Activated CD8-positive, alpha-beta T cell treated with anti-CD3 and anti-CD28 coated beads, Interleukin-2, amount 10 ng/mL, durations not matched to agents 7 days and 5 days (primary cell): Measurements from ENCODE around the gene SLC39A11. TPM values are rescaled to one million over a fixed set of nuclear protein-coding genes. Genes with fewer than 3 reads are reported as not detected.
A peak's percentile ranks its signal among the peaks of the same experiment; 100 is the strongest.

ENCODE experiments used
- ATAC-seq: fragments of 150-1000 bp; cut with Tn5 transposase; one replicate; pipeline ENCODE4 v1.10.0; 2021; ENCODE audit warnings: moderate library complexity
- CTCF ChIA-PET: fragments of 350-600 bp; sonication (Branson Sonifier 250); formaldehyde crosslinking; loops from one replicate; lab custom pipeline; 2021; ENCODE audit warnings: antibody characterized with exemption; lab: Charles Lee
- POLR2A ChIA-PET: fragments of 350-600 bp; sonication (Branson Sonifier 250); formaldehyde crosslinking; loops from one replicate; lab custom pipeline; 2021; ENCODE audit warnings: antibody characterized with exemption; lab: Charles Lee
- DNase-seq: peaks from one replicate; pipeline ENCODE4 v3.0.0-alpha.2; 2020
- H3K27ac Mint-ChIP-seq: one replicate; pipeline ENCODE4 v1.8.0; 2021; ENCODE audit warnings: mild to moderate bottlenecking, mixed read lengths
- H3K27me3 Mint-ChIP-seq: one replicate; pipeline ENCODE4 v1.8.0; 2021; ENCODE audit warnings: low read depth, mixed read lengths
- H3K36me3 Mint-ChIP-seq: one replicate; pipeline ENCODE4 v1.8.0; 2021; ENCODE audit warnings: low read depth, mixed read lengths
- H3K4me1 Mint-ChIP-seq: one replicate; pipeline ENCODE4 v1.8.0; 2021; ENCODE audit warnings: low read depth, mixed read lengths
- H3K4me3 Mint-ChIP-seq: one replicate; pipeline ENCODE4 v1.8.0; 2021; ENCODE audit warnings: mild to moderate bottlenecking, mixed read lengths
- H3K9me3 Mint-ChIP-seq: one replicate; pipeline ENCODE4 v1.8.0; 2022; ENCODE audit warnings: mixed read lengths; ENCODE audit not compliant: insufficient read depth
- total RNA-seq, 2 experiments: library from RNA; stranded (reverse); gene quantifications; one replicate each; pipeline ENCODE4 v1.2.3, GENCODE V29; 2021

Gene SLC39A11
- total RNA-seq, 2 experiments from 2014 or later = 20.2 to 20.5 TPM

- Mint-ChIP-seq H3K9me3 (no peaks in the 10 kb centered on the region), H3K27ac (peak overlapping the region; percentile 95), H3K36me3 (peaks cover 12% of the 10 kb centered on the region), H3K27me3 (peaks cover 5% of the 10 kb centered on the region), H3K4me3 (peak overlapping the region; percentile 98), H3K4me1 (peaks cover 12% of the 10 kb centered on the region)
- CTCF ChIA-PET = interaction anchor here (1.0 kb wide), 1 partner anchor 65 kb away, joined by 3 read pairs; no protein-coding TSS in a partner anchor
- POLR2A ChIA-PET = no interaction called here
- no peak for ATAC-seq
- DNase-seq = no peak
These were observed 1.1 kb downstream of the SLC39A11 start for GRCh38 chr17:73091410-73091769.

GRCh38 chr17:73090396-73091202 lies 1.9 kb downstream of the SLC39A11 start:
- Mint-ChIP-seq H3K27ac (no peak overlapping the region), H3K4me1 (peaks cover 12% of the 10 kb centered on the region), H3K36me3 (peaks cover 20% of the 10 kb centered on the region), H3K9me3 (no peaks in the 10 kb centered on the region), H3K4me3 (peak overlapping the region; percentile 22), H3K27me3 (peaks cover 5% of the 10 kb centered on the region)
- ChIA-PET POLR2A (no interaction called here), CTCF (no interaction called here)
- DNase-seq (no peak), ATAC-seq (no peak)

- no peak overlapping the region for H3K4me3 Mint-ChIP-seq
- no peaks in the 10 kb centered on the region for H3K9me3 Mint-ChIP-seq
- ChIA-PET CTCF (no interaction called here), POLR2A (no interaction called here)
- ATAC-seq (no peak), DNase-seq (no peak)
- no peak overlapping the region for H3K27ac Mint-ChIP-seq
- no peaks in the 10 kb centered on the region for H3K27me3 Mint-ChIP-seq
- peaks cover 12% of the 10 kb centered on the region for H3K4me1 Mint-ChIP-seq
- peaks cover 26% of the 10 kb centered on the region for H3K36me3 Mint-ChIP-seq
These were observed 2.9 kb downstream of the SLC39A11 start for GRCh38 chr17:73089322-73090317.

- Mint-ChIP-seq H3K4me1 (peaks cover 12% of the 10 kb centered on the region), H3K36me3 (peaks cover 35% of the 10 kb centered on the region), H3K27ac (no peak overlapping the region), H3K9me3 (no peaks in the 10 kb centered on the region), H3K4me3 (no peak overlapping the region), H3K27me3 (no peaks in the 10 kb centered on the region)
- ATAC-seq (no peak), DNase-seq (no peak)
- CTCF ChIA-PET = no interaction called here
- POLR2A ChIA-PET = no interaction called here
These were observed 3.9 kb downstream of the SLC39A11 start for GRCh38 chr17:73088561-73088960.

GRCh38 chr17:73083432-73083831 lies 9.1 kb downstream of the SLC39A11 start:
- Mint-ChIP-seq H3K9me3 (no peaks in the 10 kb centered on the region), H3K27me3 (no peaks in the 10 kb centered on the region), H3K36me3 (peaks cover 59% of the 10 kb centered on the region), H3K4me3 (no peak overlapping the region), H3K27ac (no peak overlapping the region), H3K4me1 (no peaks in the 10 kb centered on the region)
- ATAC-seq = no peak
- CTCF ChIA-PET = interaction anchor here (1.3 kb wide), 1 partner anchor 73 kb away, joined by 3 read pairs; no protein-coding TSS in a partner anchor
- POLR2A ChIA-PET = no interaction called here
- no peak for DNase-seq

- CTCF ChIA-PET = interaction anchor here (0.6 to 1.4 kb wide), 2 partner anchors 297 to 518 kb away, joined by 3 read pairs; no protein-coding TSS in a partner anchor
- no peak overlapping the region for H3K27ac Mint-ChIP-seq
- no peaks in the 10 kb centered on the region for H3K4me1 Mint-ChIP-seq
- H3K27me3 Mint-ChIP-seq = no peaks in the 10 kb centered on the region
- H3K9me3 Mint-ChIP-seq = no peaks in the 10 kb centered on the region
- POLR2A ChIA-PET = no interaction called here
- ATAC-seq (no peak), DNase-seq (no peak)
- H3K4me3 Mint-ChIP-seq = no peak overlapping the region
- peaks cover 12% of the 10 kb centered on the region for H3K36me3 Mint-ChIP-seq
These were observed 17.9 kb downstream of the SLC39A11 start for GRCh38 chr17:73074566-73074965.

- DNase-seq (no peak), ATAC-seq (no peak)
- no peak overlapping the region for H3K4me3 Mint-ChIP-seq
- CTCF ChIA-PET = no interaction called here
- no peaks in the 10 kb centered on the region for H3K9me3 Mint-ChIP-seq
- POLR2A ChIA-PET = no interaction called here
- no peaks in the 10 kb centered on the region for H3K27me3 Mint-ChIP-seq
- no peak overlapping the region for H3K27ac Mint-ChIP-seq
- peaks cover 9% of the 10 kb centered on the region for H3K36me3 Mint-ChIP-seq
- H3K4me1 Mint-ChIP-seq = no peaks in the 10 kb centered on the region
These were observed 20.1 kb downstream of the SLC39A11 start for GRCh38 chr17:73072219-73072962.

GRCh38 chr17:73071066-73071999 lies 21.2 kb downstream of the SLC39A11 start:
- DNase-seq (no peak), ATAC-seq (no peak)
- no peak overlapping the region for H3K4me3 Mint-ChIP-seq
- no peaks in the 10 kb centered on the region for H3K27me3 Mint-ChIP-seq
- H3K27ac Mint-ChIP-seq = no peak overlapping the region
- peaks cover 9% of the 10 kb centered on the region for H3K36me3 Mint-ChIP-seq
- ChIA-PET CTCF (interaction anchor here (1.8 kb wide), 1 partner anchor 85 kb away, joined by 4 read pairs; no protein-coding TSS in a partner anchor), POLR2A (no interaction called here)
- no peaks in the 10 kb centered on the region for H3K4me1 Mint-ChIP-seq
- no peaks in the 10 kb centered on the region for H3K9me3 Mint-ChIP-seq

GRCh38 chr17:73069841-73070240 lies 22.6 kb downstream of the SLC39A11 start:
- no peaks in the 10 kb centered on the region for H3K9me3 Mint-ChIP-seq
- ATAC-seq = no peak
- ChIA-PET CTCF (interaction anchor here (1.8 kb wide), 1 partner anchor 84 kb away, joined by 4 read pairs; no protein-coding TSS in a partner anchor), POLR2A (interaction anchor here (0.9 to 1.1 kb wide), 2 partner anchors 22 to 477 kb away, joined by 3 to 4 read pairs; partner anchors contain the start of gene SLC39A11)
- no peak overlapping the region for H3K27ac Mint-ChIP-seq
- no peaks in the 10 kb centered on the region for H3K27me3 Mint-ChIP-seq
- peaks cover 9% of the 10 kb centered on the region for H3K36me3 Mint-ChIP-seq
- no peaks in the 10 kb centered on the region for H3K4me1 Mint-ChIP-seq
- no peak overlapping the region for H3K4me3 Mint-ChIP-seq
- no peak for DNase-seq

- no peak overlapping the region for H3K27ac Mint-ChIP-seq
- no peak for DNase-seq
- no peaks in the 10 kb centered on the region for H3K27me3 Mint-ChIP-seq
- H3K9me3 Mint-ChIP-seq = no peaks in the 10 kb centered on the region
- H3K4me3 Mint-ChIP-seq = no peak overlapping the region
- peaks cover 9% of the 10 kb centered on the region for H3K36me3 Mint-ChIP-seq
- CTCF ChIA-PET = no interaction called here
- peaks cover under 1% of the 10 kb centered on the region for H3K4me1 Mint-ChIP-seq
- POLR2A ChIA-PET = interaction anchor here (0.9 to 1.1 kb wide), 2 partner anchors 23 to 476 kb away, joined by 3 to 4 read pairs; partner anchors contain the start of gene SLC39A11
- ATAC-seq = no peak
These were observed 23.2 kb downstream of the SLC39A11 start for GRCh38 chr17:73069164-73069770.
